Prostate gland (tissue), 2 donors: Measurements from ENCODE around the gene TOMM40L. TPM values are rescaled to one million over a fixed set of nuclear protein-coding genes. Genes with fewer than 3 reads are reported as not detected.

ENCODE experiments used
- DNase-seq: peaks from one replicate; pipeline ENCODE4 v3.0.0-alpha.2; 2019; ENCODE audit warnings: low spot score
- H3K27ac ChIP-seq, 2 donors: fragments of 200-600 bp; sonication (generic); 2 replicates each; pipeline ENCODE4 v1.5.1; 2017 to 2019
- H3K27me3 ChIP-seq: fragments of 200-600 bp; sonication (generic); replicated peaks from 2 replicates; pipeline ENCODE4 v1.5.1; 2019; ENCODE audit not compliant: insufficient read depth
- H3K36me3 ChIP-seq, 2 donors: fragments of 200-600 bp; sonication (generic); 1 replicate in 1 of 2; 2 replicates in 1 of 2; pipeline versions ENCODE4 v1.5.1 to v1.8.1; 2017 to 2019
- H3K4me1 ChIP-seq: fragments of 200-600 bp; sonication (generic); replicated peaks from 2 replicates; pipeline ENCODE4 v1.5.1; 2019
- H3K4me3 ChIP-seq, 2 donors: fragments of 200-600 bp; sonication (generic); 2 replicates each; pipeline ENCODE4 v1.5.1; 2017 to 2019
- H3K9me3 ChIP-seq: fragments of 200-600 bp; sonication (generic); 2 replicates; pipeline ENCODE4 v1.5.1; 2017
- CTCF ChIP-seq, 4 experiments: fragments of 200-600 bp in 2 of 4; fragments of 450-650 bp in 2 of 4; sonication (generic) in 2 of 4; IDR thresholded peaks; 1 replicate in 3 of 4; 2 replicates in 1 of 4; pipeline ENCODE4 v1.5.1; 2016 to 2019; ENCODE audit warnings: antibody characterized with exemption in 4 of 4, mild to moderate bottlenecking in 2 of 4, moderate library complexity in 2 of 4
- POLR2A ChIP-seq: fragments of 450-650 bp; IDR thresholded peaks from one replicate; pipeline ENCODE4 v1.6.1; 2016; ENCODE audit warnings: antibody characterized with exemption, mild to moderate bottlenecking
- POLR2AphosphoS5 ChIP-seq: sonication (generic); formaldehyde crosslinking; IDR thresholded peaks from one replicate; pipeline ENCODE4 v1.6.1; 2017; ENCODE audit warnings: antibody characterized with exemption
- WGBS: methylation state at CpG from one replicate; pipeline ENCODE4 v1.1.5; 2018; 5-methylcytosine and 5-hydroxymethylcytosine counted together
- intact Hi-C: fragments of 100-400 bp; cut with DNase I; formaldehyde crosslinking; loops from one replicate; pipeline ENCODE4 v1.14.2; 2022
- total RNA-seq, 2 donors: library from RNA; depleted of rRNA; stranded (reverse); fragments of >200 nt; gene quantifications; one replicate each; pipeline ENCODE4 v1.1.0, GENCODE V29; 2016

TOMM40L gene
- total RNA-seq, 2 donors from 2014 or later, result 7.5 to 15.6 TPM

- Histone ChIP-seq H3K4me3 (no peak overlapping the region), H3K4me1 (peaks cover 4% of the 10 kb centered on the region), H3K27ac (no peak overlapping the region), H3K36me3 (peaks cover 0 to 3% of the 10 kb centered on the region in 2 donors), H3K27me3 (no peaks in the 10 kb centered on the region), H3K9me3 (no peaks in the 10 kb centered on the region)
- 78% methylated on average over 7 of the region's 7 CpGs for WGBS
- intact Hi-C loops, result loop anchor here (5.0 kb wide), 1 partner anchor 142 kb away; the partner anchor contains the start of gene CFAP126
- DNase-seq, result no peak
- TF ChIP-seq POLR2A (no peak), POLR2AphosphoS5 (no peak), CTCF (IDR thresholded peaks at IDR 0.05) (no peak)
These were observed 704 bp upstream of the TOMM40L start for GRCh38 chr1:161225178-161225533.

GRCh38 chr1:161226320-161226711 lies 456 bp downstream of the TOMM40L start:
- TF ChIP-seq POLR2A (no peak), POLR2AphosphoS5 (no peak), CTCF (IDR thresholded peaks at IDR 0.05) (no peak)
- Histone ChIP-seq H3K27me3 (no peaks in the 10 kb centered on the region), H3K27ac (peak overlapping the region; percentile 58 to 67), H3K36me3 (peaks cover 0 to 3% of the 10 kb centered on the region in 2 donors), H3K4me1 (peaks cover 4% of the 10 kb centered on the region), H3K4me3 (peak overlapping the region; percentile 57 to 58), H3K9me3 (no peaks in the 10 kb centered on the region)
- intact Hi-C loops, result loop anchor here (2.0 to 5.0 kb wide), 2 partner anchors 141 to 156 kb away; partner anchors contain the start of gene CFAP126
- WGBS, result 7% methylated on average over 15 of the region's 15 CpGs
- DNase-seq, result no peak

GRCh38 chr1:161226759-161227158 lies 899 bp downstream of the TOMM40L start:
- H3K36me3 ChIP-seq, result peaks cover 0 to 3% of the 10 kb centered on the region in 2 donors
- H3K9me3 ChIP-seq, result no peaks in the 10 kb centered on the region
- H3K4me1 ChIP-seq, result peaks cover 4% of the 10 kb centered on the region
- intact Hi-C loops, result loop anchor here (2.0 to 5.0 kb wide), 2 partner anchors 141 to 156 kb away; partner anchors contain the start of gene CFAP126
- no peak overlapping the region for H3K27ac ChIP-seq
- no peak for DNase-seq
- no peaks in the 10 kb centered on the region for H3K27me3 ChIP-seq
- WGBS, result 59% methylated on average over 3 of the region's 3 CpGs
- peak overlapping the region in 1 of 2 donors; percentile 57 for H3K4me3 ChIP-seq
- no peak for TF ChIP-seq POLR2A
- TF ChIP-seq POLR2AphosphoS5, result no peak
- no peak for TF ChIP-seq CTCF (IDR thresholded peaks at IDR 0.05)

- H3K4me3 ChIP-seq, result peak overlapping the region in 1 of 2 donors; percentile 11
- peak; percentile 84 for DNase-seq
- H3K9me3 ChIP-seq, result no peaks in the 10 kb centered on the region
- no peaks in the 10 kb centered on the region for H3K27me3 ChIP-seq
- H3K4me1 ChIP-seq, result peaks cover 4% of the 10 kb centered on the region
- H3K27ac ChIP-seq, result peak overlapping the region; percentile 36 to 71
- no peak for TF ChIP-seq POLR2A
- TF ChIP-seq POLR2AphosphoS5, result peak; percentile 70
- peak; percentile 86 to 97 (median 92) for TF ChIP-seq CTCF (IDR thresholded peaks at IDR 0.05)
- 42% methylated on average over 11 of the region's 11 CpGs for WGBS
- intact Hi-C loops, result loop anchor here (2.0 to 5.0 kb wide), 2 partner anchors 140 to 155 kb away; partner anchors contain the start of gene CFAP126
- peaks cover 0 to 3% of the 10 kb centered on the region in 2 donors for H3K36me3 ChIP-seq
These were observed 1.5 kb downstream of the TOMM40L start for GRCh38 chr1:161227196-161227871.
